Stimulated activated CD8-positive, alpha-beta memory T cell treated with anti-CD3 and anti-CD28 coated beads, Interleukin-12 subunit alpha, Interleukin-12 subunit beta, amount 100 ng/mL, for 4 hours (primary cell): Measurements from ENCODE around the gene CHPF.

Source experiments
- DNase-seq: peaks from one replicate; pipeline ENCODE4 v3.0.0-alpha.2; 2020; ENCODE audit warnings: low read depth

The CHPF gene

GRCh38 chr2:219551441-219552381, 8.1 kb upstream of the CHPF start:
- no peak for DNase-seq

- DNase-seq = no peak
These were observed 6.0 kb upstream of the CHPF start for GRCh38 chr2:219549619-219550018.

- no peak for DNase-seq
These were observed 5.4 kb upstream of the CHPF start for GRCh38 chr2:219548990-219549389.

GRCh38 chr2:219547621-219548020, 4.0 kb upstream of the CHPF start:
- no peak for DNase-seq

GRCh38 chr2:219545943-219546352, 2.3 kb upstream of the CHPF start:
- DNase-seq = no peak

- no peak for DNase-seq
These were observed 1.8 kb upstream of the CHPF start for GRCh38 chr2:219545295-219545942.

- DNase-seq = no peak
These were observed 958 bp upstream of the CHPF start for GRCh38 chr2:219544567-219544966.

GRCh38 chr2:219542931-219543595, 546 bp downstream of the CHPF start:
- no peak for DNase-seq

- peak; percentile 70 for DNase-seq
These were observed 1.9 kb downstream of the CHPF start for GRCh38 chr2:219541611-219542180.

- DNase-seq = no peak
These were observed 2.7 kb downstream of the CHPF start for GRCh38 chr2:219540784-219541504.

GRCh38 chr2:219539926-219540678, 3.5 kb downstream of the CHPF start:
- DNase-seq = no peak

GRCh38 chr2:219538956-219539788, 4.4 kb downstream of the CHPF start:
- no peak for DNase-seq

- no peak for DNase-seq
These were observed 5.1 kb downstream of the CHPF start for GRCh38 chr2:219538504-219538951.

GRCh38 chr2:219537657-219538488, 5.7 kb downstream of the CHPF start:
- no peak for DNase-seq

- no peak for DNase-seq
These were observed 6.6 kb downstream of the CHPF start for GRCh38 chr2:219536967-219537366.

GRCh38 chr2:219536425-219536824, 7.2 kb downstream of the CHPF start:
- DNase-seq = no peak

GRCh38 chr2:219533930-219534661, 9.5 kb downstream of the CHPF start:
- DNase-seq = no peak

- no peak for DNase-seq
These were observed 11.3 kb downstream of the CHPF start for GRCh38 chr2:219532378-219532649.
